HepG2 (cell line): ENCODE results near the gene GPR62. TPM values are rescaled to one million over a fixed set of nuclear protein-coding genes. Genes with fewer than 3 reads are reported as not detected.

Experiments used
- ATAC-seq: fragments of 200-7000 bp; cut with Tn5 transposase; 3 replicates; pipeline ENCODE4 v1.9.1; 2020; ENCODE audit warnings: mild to moderate bottlenecking, moderate library complexity
- BruUV-seq: library from RNA; stranded (reverse); fragments of 400-500 nt; replicated peaks from 2 replicates; lab custom pipeline; 2021; lab: Mats Ljungman, UMichigan
- CTCF ChIA-PET: fragments of 300-600 bp; formaldehyde crosslinking; extraction: SDS; loops from one replicate; lab custom pipeline; 2021; ENCODE audit warnings: low total read pairs, inconsistent platforms, low intra/inter-chr PET ratio; lab: Yijun Ruan, JAX
- POLR2A ChIA-PET: fragments of 350-600 bp; sonication (Branson Sonifier 250); formaldehyde crosslinking; loops from one replicate; lab custom pipeline; 2020; ENCODE audit warnings: antibody characterized with exemption, inconsistent platforms; lab: Yijun Ruan, JAX
- DNase-seq: peaks from one replicate; pipeline ENCODE4 v3.0.0-alpha.2; 2015; ENCODE audit warnings: low spot score
- FAIRE-seq: peaks from 3 replicates; lab custom pipeline; 2011; peaks lifted over from hg19 to GRCh38; lab: Jason Lieb, UNC
- H2AFZ ChIP-seq: one replicate; pipeline ENCODE4 v1.6.1; 2011; ENCODE audit warnings: low read length, inconsistent platforms
- H3K27ac ChIP-seq: fragments of 300-600 bp; 3 replicates; pipeline ENCODE4 v1.8.0; 2011; ENCODE audit warnings: mixed run types, mild to moderate bottlenecking, mixed read lengths, low read length, inconsistent platforms; ENCODE audit not compliant: insufficient read depth; ENCODE audit errors: extremely low read length
- H3K27me3 ChIP-seq, 2 experiments: fragments of 200-600 bp in 1 of 2; 2 replicates in 1 of 2; 3 replicates in 1 of 2; pipeline versions ENCODE4 v1.6.0 to v1.8.0; 2011; ENCODE audit warnings: low read length in 2 of 2, mild to moderate bottlenecking in 2 of 2, moderate library complexity in 2 of 2, inconsistent platforms in 1 of 2; ENCODE audit not compliant: insufficient read depth in 2 of 2, control insufficient read depth in 1 of 2
- H3K36me3 ChIP-seq, 2 experiments: fragments of 200-600 bp in 1 of 2; replicated peaks in 1 of 2; 2 replicates in 1 of 2; 3 replicates in 1 of 2; pipeline versions ENCODE4 v1.5.1 to v1.8.0; 2011; ENCODE audit warnings: low read length in 2 of 2, inconsistent platforms in 1 of 2; ENCODE audit not compliant: insufficient read depth in 2 of 2, control insufficient read depth in 1 of 2
- H3K4me1 ChIP-seq: 2 replicates; pipeline ENCODE4 v1.5.1; 2012; ENCODE audit warnings: low read length, inconsistent platforms; ENCODE audit not compliant: insufficient read depth
- H3K4me2 ChIP-seq: 2 replicates; pipeline ENCODE4 v1.6.0; 2011; ENCODE audit warnings: low read depth, low read length, inconsistent platforms
- H3K4me3 ChIP-seq, 3 experiments: fragments of 200-600 bp in 1 of 3; sonication (generic), shearing (Covaris generic) in 1 of 3; replicated peaks in 1 of 3; 2 replicates each; pipeline ENCODE4 v1.5.1; 2011 to 2016; ENCODE audit warnings: low read length in 3 of 3, inconsistent platforms in 2 of 3, low read depth in 2 of 3, mild to moderate bottlenecking in 2 of 3, control low read depth in 1 of 3, mixed read lengths in 1 of 3; ENCODE audit not compliant: insufficient read depth in 1 of 3
- H3K79me2 ChIP-seq: one replicate; pipeline ENCODE4 v1.6.1; 2011; ENCODE audit warnings: low read length, inconsistent platforms; ENCODE audit not compliant: insufficient read depth
- H3K9ac ChIP-seq: 2 replicates; pipeline ENCODE4 v1.6.0; 2011; ENCODE audit warnings: mild to moderate bottlenecking, low read depth, low read length, inconsistent platforms; ENCODE audit not compliant: insufficient read depth
- H3K9me3 ChIP-seq: 2 replicates; pipeline ENCODE4 v1.5.1; 2012; ENCODE audit warnings: mild to moderate bottlenecking, low read length
- H4K20me1 ChIP-seq: 2 replicates; pipeline ENCODE4 v1.6.0; 2011; ENCODE audit warnings: inconsistent platforms, mild to moderate bottlenecking, low read length, moderate library complexity; ENCODE audit not compliant: insufficient read depth
- ATF5 ChIP-seq: sonication (generic); formaldehyde crosslinking; IDR thresholded peaks from 2 replicates; pipeline ENCODE4 v1.4.0; 2020; ENCODE audit warnings: mild to moderate bottlenecking, low read depth, missing genetic modification reagents
- ELF4 ChIP-seq: sonication (generic); formaldehyde crosslinking; IDR thresholded peaks from 2 replicates; pipeline ENCODE4 v1.5.0; 2020; ENCODE audit warnings: missing genetic modification reagents, mild to moderate bottlenecking, moderate library complexity, borderline replicate concordance
- MYPOP ChIP-seq: sonication (generic); formaldehyde crosslinking; IDR thresholded peaks from 2 replicates; pipeline ENCODE4 v1.8.1; 2023; ENCODE audit warnings: mild to moderate bottlenecking, moderate library complexity, missing genetic modification reagents
- NR1H2 ChIP-seq: sonication (generic); formaldehyde crosslinking; IDR thresholded peaks from 2 replicates; pipeline ENCODE4 v1.8.1; 2022; ENCODE audit warnings: low read depth, missing genetic modification reagents, borderline replicate concordance
- RARG ChIP-seq: sonication (generic); formaldehyde crosslinking; IDR thresholded peaks from 2 replicates; pipeline ENCODE4 v1.4.0; 2020; ENCODE audit warnings: low read depth, mild to moderate bottlenecking, missing genetic modification reagents
- STAT5B ChIP-seq: sonication (generic); formaldehyde crosslinking; IDR thresholded peaks from 2 replicates; pipeline ENCODE4 v1.4.0; 2020; ENCODE audit warnings: missing genetic modification reagents
- ZBTB2 ChIP-seq: sonication (generic); formaldehyde crosslinking; IDR thresholded peaks from 2 replicates; pipeline ENCODE4 v1.8.0; 2022; ENCODE audit warnings: low read depth, missing genetic modification reagents
- ZBTB34 ChIP-seq: sonication (generic); formaldehyde crosslinking; IDR thresholded peaks from 2 replicates; pipeline ENCODE4 v1.8.0; 2022; ENCODE audit warnings: mild to moderate bottlenecking, missing genetic modification reagents
- ZFP36 ChIP-seq: fragments of 150-350 bp; IDR thresholded peaks from 2 replicates; pipeline ENCODE4 v1.6.1; 2018; ENCODE audit warnings: borderline replicate concordance, low read length, low read depth; ENCODE audit not compliant: partially characterized antibody
- ZNF263 ChIP-seq: sonication (generic); formaldehyde crosslinking; IDR thresholded peaks from 2 replicates; pipeline ENCODE4 v1.4.0; 2020; ENCODE audit warnings: missing genetic modification reagents
- ZNF362 ChIP-seq: sonication (generic); formaldehyde crosslinking; IDR thresholded peaks from 2 replicates; pipeline ENCODE4 v1.4.0; 2020; ENCODE audit warnings: missing genetic modification reagents, mild to moderate bottlenecking, borderline replicate concordance
- ZNF841 ChIP-seq: sonication (generic); formaldehyde crosslinking; IDR thresholded peaks from 2 replicates; pipeline ENCODE4 v1.8.1; 2023; ENCODE audit warnings: missing genetic modification reagents, borderline replicate concordance
- WGBS: methylation state at CpG from one replicate; pipeline ENCODE4 v1.1.6; 2017; ENCODE audit warnings: low lambda C conversion rate; 5-methylcytosine and 5-hydroxymethylcytosine counted together
- in situ Hi-C: cut with HindIII; loops from 2 replicates; pipeline ENCODE4 v1.10.0; 2017; ENCODE audit warnings: low pct_unique_long_range_greater_than_20kb; ENCODE audit not compliant: extremely low pct_ligation_motif_present
- intact Hi-C: fragments of 100-400 bp; cut with micrococcal nuclease; formaldehyde crosslinking; loops from one replicate; pipeline ENCODE4 v1.10.0; 2022; ENCODE audit not compliant: unreplicated experiment
- polyA plus RNA-seq, 8 experiments: library from polyadenylated mRNA; depleted of rRNA in 3 of 8; stranded (reverse) in 7 of 8; unstranded in 1 of 8; fragments of >200 nt; fragmentation: Illumina TruSeq in 4 of 8; extraction: Trizol in 4 of 8; gene quantifications; 2 replicates each; pipeline versions ENCODE4 v1.2.1 to v1.2.3, GENCODE V29; 2011 to 2016; ENCODE audit warnings: low read depth in 4 of 8, missing spikeins in 1 of 8, mixed read lengths in 1 of 8; ENCODE audit not compliant: insufficient read depth in 1 of 8
- total RNA-seq, 5 experiments: library from RNA; depleted of rRNA; stranded (reverse); fragments of >200 nt; fragmentation: Illumina TruSeq; extraction: Trizol; gene quantifications; 2 replicates each; pipeline ENCODE4 v1.2.3, GENCODE V29; 2016; ENCODE audit warnings: low read depth in 1 of 5

The GPR62 gene
- total and polyA plus RNA-seq, 2 of the 13 experiments (the other 11 are each of a cell fraction or from before 2014, with no cell fraction given), result not detected

GRCh38 chr3:52006820-52007133 lies 51.6 kb downstream of the GPR62 start:
- Histone ChIP-seq H3K4me2 (no peak overlapping the region), H3K27me3 (peaks cover 0 to 45% of the 10 kb centered on the region in 2 experiments; a peak in 3 of 5 replicates), H3K4me3 (no peak overlapping the region), H3K4me1 (peaks cover 25% of the 10 kb centered on the region), H3K79me2 (no peaks in the 10 kb centered on the region), H3K9me3 (no peaks in the 10 kb centered on the region), H4K20me1 (no peaks in the 10 kb centered on the region), H3K36me3 (no peaks in the 10 kb centered on the region), H3K27ac (no peak overlapping the region), H3K9ac (no peak overlapping the region), H2AFZ (no peak overlapping the region)
- intact Hi-C loops (no loop called here), in situ Hi-C loops (no loop called here)
- ATAC-seq (no peak), DNase-seq (no peak), FAIRE-seq (no peak)
- BruUV-seq, result no TSS peak
- CTCF ChIA-PET, result no interaction called here
- POLR2A ChIA-PET, result no interaction called here
- TF ChIP-seq ZNF263 (CRISPR knock-in tag) (no peak), STAT5B (CRISPR knock-in tag) (no peak), ZNF362 (no peak), ELF4 (no peak), ATF5 (CRISPR knock-in tag) (no peak), ZBTB2 (CRISPR knock-in tag) (no peak), RARG (CRISPR knock-in tag) (no peak), MYPOP (CRISPR knock-in tag) (no peak), ZFP36 (no peak), ZBTB34 (CRISPR knock-in tag) (no peak), ZNF841 (CRISPR knock-in tag) (no peak), NR1H2 (no peak)
- 20% methylated on average over 2 of the region's 6 CpGs for WGBS
